H7 (cell line): ENCODE measurements around the gene STRAP. TPM values are rescaled to one million over a fixed set of nuclear protein-coding genes. Genes with fewer than 3 reads are reported as not detected.
"Not testable (repeated sequence)": the region's sequence is repeated elsewhere in the genome, so short reads cannot be mapped to it uniquely, and the experiment has no call there.

Source experiments
- DNase-seq: peaks from one replicate; pipeline ENCODE4 v3.0.0; 2012
- H3K27me3 ChIP-seq: 2 replicates; pipeline ENCODE4 v1.6.0; 2011; ENCODE audit warnings: mild to moderate bottlenecking, low read length; ENCODE audit not compliant: control insufficient read depth, insufficient read depth
- H3K36me3 ChIP-seq: replicated peaks from 2 replicates; pipeline ENCODE4 v1.5.1; 2011; ENCODE audit warnings: low read length; ENCODE audit not compliant: control insufficient read depth, insufficient read depth
- H3K4me3 ChIP-seq: 2 replicates; pipeline ENCODE4 v1.5.1; 2011; ENCODE audit warnings: low read depth, mild to moderate bottlenecking, control low read depth, low read length, moderate library complexity; ENCODE audit not compliant: insufficient read depth
- total RNA-seq: library from RNA; depleted of rRNA; stranded (reverse); fragments of >200 nt; shearing (Covaris generic); gene quantifications from 2 replicates; pipeline ENCODE4 v1.2.3, GENCODE V29; 2014

STRAP gene
- total RNA-seq, 1 experiment from 2014 or later = 116 TPM

- no peak overlapping the region for H3K4me3 ChIP-seq
- peaks cover 4% of the 10 kb centered on the region for H3K36me3 ChIP-seq
- no peak for DNase-seq
- no peaks in the 10 kb centered on the region for H3K27me3 ChIP-seq
These were observed 5.0 kb downstream of the STRAP start for GRCh38 chr12:15887043-15887817.

DNA sequence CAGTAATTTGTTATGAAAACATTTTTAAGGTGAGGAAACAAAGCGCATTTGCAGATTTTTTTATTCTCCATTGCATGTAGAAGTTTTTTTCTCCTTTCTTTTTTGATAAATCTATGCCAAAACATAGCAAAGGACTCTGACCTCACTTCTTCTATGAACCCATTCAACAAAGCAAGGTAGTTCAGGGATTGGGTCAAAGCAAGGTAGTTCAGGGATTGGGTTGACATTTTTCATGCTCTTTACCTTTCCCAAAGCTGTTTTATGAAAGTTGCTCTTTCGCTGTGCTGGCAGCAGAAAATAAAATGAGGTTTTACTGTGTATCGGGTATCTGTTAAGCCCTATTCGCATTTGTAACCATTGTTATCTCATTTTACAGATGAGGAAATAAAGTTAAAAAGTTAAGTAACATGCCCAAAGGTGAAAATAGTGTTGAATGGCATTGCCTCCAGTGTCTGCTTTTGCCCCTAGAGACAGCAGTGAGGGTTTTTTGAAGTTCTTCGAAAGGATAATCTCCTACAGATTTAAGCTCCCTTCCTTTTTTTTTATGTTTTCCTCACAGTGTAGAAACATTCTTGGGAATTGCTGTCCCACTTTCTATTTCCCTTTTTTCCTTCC, 10.6 kb downstream of the STRAP start:
- Histone ChIP-seq H3K4me3 (no peak overlapping the region), H3K36me3 (peaks cover 13% of the 10 kb centered on the region), H3K27me3 (no peaks in the 10 kb centered on the region)
- DNase-seq = no peak

DNA sequence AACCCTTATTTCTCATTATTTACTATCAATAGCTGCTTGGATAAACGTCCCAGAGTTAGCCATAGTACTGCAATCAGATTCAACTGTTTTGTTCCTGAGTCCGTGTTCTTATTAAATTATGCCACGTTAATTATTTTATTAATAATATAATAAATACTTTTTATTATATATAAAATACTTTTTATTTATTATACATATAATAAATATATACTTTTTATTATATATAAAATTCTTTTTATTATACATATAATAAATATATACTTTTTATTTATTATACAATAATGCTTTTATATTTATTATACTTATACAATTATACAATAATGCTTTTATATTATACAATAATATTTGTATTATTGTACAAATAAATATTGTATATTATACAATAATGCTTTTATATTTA, 11.1 kb downstream of the STRAP start:
- no peak for DNase-seq
- no peak overlapping the region for H3K4me3 ChIP-seq
- H3K36me3 ChIP-seq = peaks cover 13% of the 10 kb centered on the region
- H3K27me3 ChIP-seq = no peaks in the 10 kb centered on the region

DNA sequence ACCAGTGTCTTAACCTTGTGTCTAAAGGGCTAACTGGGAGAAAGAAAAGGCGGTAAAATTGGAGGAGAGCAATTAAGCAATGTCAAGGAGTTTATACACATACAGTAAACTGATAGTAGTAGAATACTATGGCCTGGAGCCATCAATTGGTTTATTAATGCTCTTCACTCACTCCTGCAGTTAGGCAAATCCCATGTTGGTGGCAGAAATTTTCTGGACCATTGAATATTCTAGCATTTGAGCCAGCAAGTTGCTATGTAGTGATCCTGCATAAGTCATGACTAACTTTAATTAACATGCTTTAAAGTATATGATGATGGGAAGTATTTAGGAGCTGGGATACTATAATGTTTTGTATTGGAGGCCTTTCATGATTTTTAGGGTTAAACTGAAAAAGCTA, 14.7 kb downstream of the STRAP start:
- H3K36me3 ChIP-seq = peaks cover 23% of the 10 kb centered on the region
- no peak for DNase-seq

GRCh38 chr12:15897433-15897832, 15.2 kb downstream of the STRAP start:
- H3K36me3 ChIP-seq = peaks cover 23% of the 10 kb centered on the region
- no peak overlapping the region for H3K4me3 ChIP-seq
- no peak for DNase-seq
- H3K27me3 ChIP-seq = no peaks in the 10 kb centered on the region

More for the DNA sequence above, 14.7 kb downstream of the STRAP start:
- no peak overlapping the region for H3K4me3 ChIP-seq
- H3K27me3 ChIP-seq = no peaks in the 10 kb centered on the region

- no peak for DNase-seq
- H3K27me3 ChIP-seq = no peaks in the 10 kb centered on the region
- H3K36me3 ChIP-seq = peaks cover 24% of the 10 kb centered on the region
- H3K4me3 ChIP-seq = no peak overlapping the region
These were observed 17.2 kb downstream of the STRAP start for GRCh38 chr12:15899282-15899870.

DNA sequence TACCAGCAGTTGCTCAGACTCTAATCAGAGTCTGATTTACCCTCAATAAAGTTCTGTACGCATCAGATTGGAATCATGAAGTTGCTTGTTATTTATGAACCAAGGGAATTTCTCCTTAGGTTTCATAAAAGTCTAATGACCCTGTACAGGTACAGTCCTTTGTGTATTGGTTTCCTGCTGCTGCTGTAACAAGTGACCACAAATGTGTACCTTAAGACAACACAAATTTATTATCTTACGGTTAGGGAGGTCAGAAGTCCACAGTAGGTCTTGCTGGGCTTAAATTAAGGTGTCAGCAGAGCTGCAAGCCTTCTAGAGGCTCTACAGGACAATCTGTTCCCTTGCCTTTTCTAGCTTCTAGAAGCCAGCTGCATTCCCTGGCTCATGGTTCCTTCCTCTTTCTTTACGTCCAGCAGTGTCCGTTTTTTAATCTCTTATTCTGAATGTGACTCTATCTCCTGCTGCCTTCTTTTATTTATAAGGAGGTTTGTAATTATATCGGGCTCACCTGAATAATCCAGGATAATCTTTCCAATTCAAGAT, 22.3 kb downstream of the STRAP start:
- peaks cover 15% of the 10 kb centered on the region for H3K36me3 ChIP-seq
- no peak overlapping the region for H3K4me3 ChIP-seq
- DNase-seq = no peak
- H3K27me3 ChIP-seq = no peaks in the 10 kb centered on the region

DNA sequence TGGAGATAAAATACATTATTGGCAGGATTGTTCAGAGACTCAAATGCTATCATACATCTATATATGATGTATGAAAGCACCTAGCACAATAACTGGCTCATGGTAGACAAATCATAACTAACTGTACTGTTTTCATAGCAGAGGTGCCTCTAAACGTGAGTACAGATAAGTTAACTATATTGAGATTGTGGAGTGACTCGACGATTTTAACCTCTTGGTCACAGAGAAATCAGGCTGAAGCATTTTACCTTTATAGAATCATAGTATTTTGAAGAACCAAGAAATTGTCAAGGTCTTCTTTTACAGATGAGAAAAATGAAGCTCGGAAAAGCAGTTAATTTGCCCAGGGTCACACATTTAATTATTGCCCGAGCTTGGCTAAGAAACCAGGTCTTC, 28.3 kb downstream of the STRAP start:
- Histone ChIP-seq H3K27me3 (no peaks in the 10 kb centered on the region; the same call in 1 of the 2 replicates), H3K4me3 (no peak overlapping the region), H3K36me3 (no peaks in the 10 kb centered on the region; the same call in none of the 2 replicates)
- no peak for DNase-seq

DNA sequence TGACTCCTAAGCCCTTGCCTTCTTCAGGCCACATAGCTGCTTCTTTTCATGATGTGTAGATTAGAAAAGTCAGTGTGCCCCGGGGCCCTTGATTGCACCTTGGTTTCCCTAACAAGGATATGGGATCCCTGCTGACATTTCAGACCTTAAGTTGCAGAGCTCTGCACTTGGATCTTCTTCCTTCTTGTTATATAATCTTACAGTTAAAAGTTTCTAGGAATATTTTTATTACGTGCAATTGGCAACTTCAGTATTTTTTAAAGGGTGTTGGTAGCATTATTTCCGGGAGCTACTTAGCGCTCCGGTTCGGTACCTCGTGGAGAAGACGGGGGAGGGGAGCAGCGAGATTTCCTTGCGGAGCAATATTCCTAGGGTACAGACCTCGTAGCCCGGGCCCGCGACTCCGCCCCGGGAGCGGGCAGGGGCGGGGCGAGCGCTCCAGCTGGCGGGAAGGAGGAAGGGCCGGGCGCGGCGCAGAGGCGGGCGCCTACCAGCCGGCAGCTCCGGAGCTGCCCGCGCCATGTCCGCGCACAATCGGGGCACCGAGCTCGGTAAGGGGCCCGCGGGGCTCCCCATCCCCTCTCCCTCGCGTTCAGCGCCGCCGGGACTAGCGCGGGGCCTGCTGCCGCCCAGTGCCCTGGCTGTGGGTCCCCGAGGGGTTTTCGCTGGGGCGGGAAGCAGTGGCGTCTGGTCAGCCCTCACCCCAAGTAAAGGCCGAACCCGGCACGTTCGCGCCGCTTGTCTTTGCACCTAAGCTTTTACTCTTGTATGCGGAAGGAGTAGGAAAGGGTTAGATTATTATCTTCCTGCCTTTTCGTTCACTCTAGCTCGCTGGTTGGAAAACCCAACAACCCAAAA, 28.9 kb downstream of the STRAP start, which contains the start of gene DERA:
TSS of gene DERA (plus strand) at position 469 of the 858 bp plus-strand sequence. CDS start at position 521, 52 bp downstream.
- Histone ChIP-seq H3K27me3 (no peaks in the 10 kb centered on the region; the same call in 1 of the 2 replicates), H3K4me3 (peak within 1 kb of the TSS; percentile 81), H3K36me3 (no peaks in the 10 kb centered on the region; the same call in 1 of the 2 replicates)
- DNase-seq = peak; percentile 89

- not testable (repeated sequence) for H3K36me3 ChIP-seq, H3K27me3 ChIP-seq, DNase-seq
- H3K4me3 ChIP-seq = peak overlapping the region; percentile 81; the same call in 1 of the 2 replicates
These were observed 29.7 kb downstream of the STRAP start for GRCh38 chr12:15911931-15912330.

GRCh38 chr12:15914131-15914530, 31.9 kb downstream of the STRAP start:
- H3K36me3 ChIP-seq, H3K27me3 ChIP-seq, H3K4me3 ChIP-seq, DNase-seq: not testable (repeated sequence)

GRCh38 chr12:15918066-15918465, 35.9 kb downstream of the STRAP start:
- Histone ChIP-seq H3K36me3 (no peaks in the 10 kb centered on the region), H3K4me3 (no peak overlapping the region), H3K27me3 (no peaks in the 10 kb centered on the region; the same call in 1 of the 2 replicates)
- DNase-seq = no peak

DNA sequence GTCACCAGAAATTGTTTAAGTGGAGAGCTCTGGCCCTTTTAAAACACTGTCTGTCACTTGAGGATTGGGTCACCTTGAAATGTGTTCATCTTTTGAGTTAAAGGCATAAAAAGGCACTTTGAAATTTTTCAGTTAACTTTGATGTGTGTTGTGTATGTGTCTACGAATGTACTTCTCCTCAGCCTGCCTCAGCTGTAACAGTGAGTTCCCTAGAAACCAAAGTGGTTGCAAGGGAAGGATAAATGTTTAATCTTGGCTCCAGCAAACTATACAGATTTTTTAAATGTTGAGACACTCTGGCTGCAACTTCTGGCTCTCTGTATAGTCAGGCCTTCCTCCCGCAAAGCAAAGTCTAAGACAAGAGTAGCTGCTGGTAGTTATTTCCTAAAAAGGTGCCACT, 37.2 kb downstream of the STRAP start:
- no peak overlapping the region for H3K4me3 ChIP-seq
- H3K36me3 ChIP-seq = no peaks in the 10 kb centered on the region
- H3K27me3 ChIP-seq = no peaks in the 10 kb centered on the region
- DNase-seq = no peak

GRCh38 chr12:15924956-15925355, 42.8 kb downstream of the STRAP start:
- H3K27me3 ChIP-seq = no peaks in the 10 kb centered on the region
- DNase-seq = peak; percentile 29
- H3K36me3 ChIP-seq = no peaks in the 10 kb centered on the region
- H3K4me3 ChIP-seq = no peak overlapping the region
